ENCODE measurements around the gene OST4.
A peak's percentile ranks its signal among the peaks of the same experiment; 100 is the strongest.

The OST4 gene

DNA sequence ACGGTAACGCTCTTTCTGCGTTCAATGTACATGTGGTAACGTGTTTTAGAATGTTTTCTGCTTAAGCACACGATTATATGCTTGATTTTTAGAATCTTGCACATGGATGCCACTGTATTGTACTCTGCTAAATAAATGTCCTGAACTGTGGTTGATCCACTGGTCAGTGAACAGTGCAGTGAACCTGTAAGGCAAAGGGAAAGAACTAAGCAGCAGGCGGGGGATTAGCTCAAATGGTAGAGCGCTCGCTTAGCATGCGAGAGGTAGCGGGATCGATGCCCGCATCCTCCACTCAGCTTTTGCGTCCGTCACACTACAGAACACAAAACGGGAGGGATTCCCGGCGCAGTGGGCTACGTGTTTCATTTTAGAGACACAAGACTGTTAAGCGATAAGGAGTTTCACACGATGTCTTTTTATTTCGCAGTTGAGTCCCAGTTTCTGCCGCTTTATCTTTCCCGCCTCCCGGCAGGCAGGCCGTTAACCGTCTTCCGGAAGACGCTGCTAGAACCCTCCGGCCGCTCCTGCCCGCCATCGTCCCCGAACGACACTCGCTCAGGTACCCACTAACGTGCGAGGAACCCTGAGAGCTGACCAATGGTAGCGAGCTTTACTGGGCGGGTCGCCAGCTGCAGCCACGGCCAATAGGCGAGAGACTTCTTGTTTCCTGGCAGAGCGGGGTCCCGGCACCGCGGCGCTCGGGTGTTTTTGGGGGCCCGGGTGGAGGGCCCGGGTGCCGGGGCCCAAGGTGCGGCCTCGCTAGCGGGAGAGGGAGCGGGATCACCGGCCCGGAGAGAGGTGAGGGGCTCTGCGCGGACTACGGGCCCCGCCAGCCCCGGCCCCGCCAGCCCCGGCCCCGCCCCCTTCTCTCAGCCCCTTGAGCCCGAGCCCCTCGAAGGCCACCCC lies 20.2 kb downstream of the OST4 start, which contains the start of gene AGBL5:
TSS of gene AGBL5 (plus strand) at position 673 of the 906 bp plus-strand sequence. CDS start 1,291 bp downstream, outside the sequence.
- DNase-seq, result peak; percentile 83 to 97

- DNase-seq, result peak; percentile 94 to 99
These were observed 21.0 kb downstream of the OST4 start for GRCh38 chr2:27050281-27050995.

- peak; percentile 41 to 47 for DNase-seq
These were observed 21.8 kb downstream of the OST4 start for GRCh38 chr2:27049422-27050280.

- no peak for DNase-seq
These were observed 28.3 kb downstream of the OST4 start for GRCh38 chr2:27042985-27043634.

DNA sequence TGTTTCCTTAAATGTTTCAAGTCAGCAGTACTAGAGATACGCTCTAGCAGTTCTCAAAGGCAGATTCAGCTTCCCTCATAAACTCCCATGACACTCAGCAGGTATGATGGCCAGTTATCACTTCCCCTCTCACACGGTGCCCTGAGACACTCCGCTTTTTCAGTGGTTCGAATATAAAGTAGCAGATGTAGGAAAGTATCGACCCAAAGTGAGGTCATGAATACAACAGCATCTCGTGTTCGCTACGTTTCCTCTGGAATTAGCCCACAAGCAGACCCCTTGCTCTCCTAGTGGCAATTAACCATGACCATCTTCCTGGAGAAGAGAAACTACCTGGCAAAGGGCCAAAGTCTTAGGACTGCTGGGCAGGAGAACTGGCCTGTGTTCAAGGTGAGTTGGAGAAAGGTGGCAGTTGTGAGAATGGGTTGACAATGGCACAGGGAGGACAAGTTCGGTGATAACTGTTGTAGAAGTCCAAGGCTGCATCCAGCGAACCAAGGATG lies 29.2 kb downstream of the OST4 start:
- DNase-seq, result no peak

DNA sequence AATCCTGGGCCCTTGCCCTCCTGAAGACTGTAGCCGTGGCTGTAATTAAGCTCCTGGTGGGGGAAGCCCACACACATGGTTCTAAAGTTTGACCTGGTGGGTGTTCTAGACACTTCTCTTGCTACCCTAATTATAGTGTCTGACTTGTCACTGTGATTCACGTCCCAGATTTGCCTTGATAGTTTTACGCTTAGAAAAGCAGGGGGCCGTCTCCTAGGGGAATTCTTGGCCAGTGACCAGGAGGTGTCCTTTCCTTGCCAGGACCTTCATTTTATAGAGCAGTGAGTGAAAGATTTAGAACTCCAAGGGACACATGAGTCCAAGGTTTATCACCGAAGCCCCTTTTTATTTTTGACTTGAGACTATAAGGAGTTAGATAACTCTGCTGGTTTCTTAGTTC lies 29.7 kb downstream of the OST4 start:
- DNase-seq, result no peak

GRCh38 chr2:27040282-27040681 lies 31.2 kb downstream of the OST4 start:
- no peak for DNase-seq

GRCh38 chr2:27039871-27040270 lies 31.6 kb downstream of the OST4 start:
- no peak for DNase-seq

DNA sequence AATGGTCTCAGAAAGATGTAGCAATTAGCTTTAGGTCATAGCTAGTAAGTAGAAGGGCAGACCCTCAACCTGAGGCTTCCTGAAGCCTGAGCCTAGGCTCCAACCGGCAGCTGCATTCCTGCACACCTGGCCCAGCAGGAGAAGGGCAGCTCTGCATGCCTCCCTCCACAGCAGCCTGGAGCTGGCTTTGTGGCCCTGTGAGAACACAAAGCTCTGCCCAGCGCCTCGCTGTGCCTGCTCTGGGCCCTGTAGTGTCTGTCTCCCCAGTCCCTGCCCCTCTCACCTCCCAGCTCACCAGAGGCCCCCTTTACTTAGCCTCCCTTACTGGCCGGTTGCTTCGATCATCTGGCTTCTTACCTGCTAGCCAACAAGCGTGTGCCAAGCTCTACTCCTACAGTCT lies 32.0 kb downstream of the OST4 start:
- DNase-seq, result no peak

DNA sequence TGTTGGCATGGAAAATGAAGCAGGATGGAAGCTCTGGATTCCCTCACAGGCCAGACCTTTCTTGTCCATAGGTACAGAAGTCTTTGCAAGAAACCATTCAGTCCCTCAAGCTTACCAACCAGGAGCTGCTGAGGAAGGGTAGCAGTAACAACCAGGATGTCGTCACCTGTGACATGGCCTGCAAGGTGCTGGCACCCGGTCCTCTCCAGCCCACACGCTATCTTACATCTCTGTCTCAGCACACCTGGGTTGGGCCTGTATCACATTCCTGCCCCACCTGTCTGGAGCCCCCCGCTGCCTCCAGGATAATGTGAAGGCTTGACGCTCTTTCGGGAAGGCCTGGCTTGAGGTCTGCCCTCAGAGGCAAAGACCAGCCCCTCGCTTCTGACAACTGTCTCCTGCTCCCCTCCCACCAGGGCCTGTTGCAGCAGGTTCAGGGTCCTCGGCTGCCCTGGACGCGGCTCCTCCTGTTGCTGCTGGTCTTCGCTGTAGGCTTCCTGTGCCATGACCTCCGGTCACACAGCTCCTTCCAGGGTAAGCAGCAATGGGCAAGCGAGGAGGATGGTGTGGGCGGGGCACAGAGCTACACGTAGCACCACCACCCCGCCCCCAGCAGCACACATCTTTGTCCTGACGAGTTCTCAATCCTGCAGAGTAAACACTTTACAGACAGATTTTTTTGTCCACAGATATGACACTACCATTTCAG lies 32.7 kb downstream of the OST4 start:
- no peak for DNase-seq

- no peak for DNase-seq
These were observed 33.4 kb downstream of the OST4 start for GRCh38 chr2:27038012-27038411.

DNA sequence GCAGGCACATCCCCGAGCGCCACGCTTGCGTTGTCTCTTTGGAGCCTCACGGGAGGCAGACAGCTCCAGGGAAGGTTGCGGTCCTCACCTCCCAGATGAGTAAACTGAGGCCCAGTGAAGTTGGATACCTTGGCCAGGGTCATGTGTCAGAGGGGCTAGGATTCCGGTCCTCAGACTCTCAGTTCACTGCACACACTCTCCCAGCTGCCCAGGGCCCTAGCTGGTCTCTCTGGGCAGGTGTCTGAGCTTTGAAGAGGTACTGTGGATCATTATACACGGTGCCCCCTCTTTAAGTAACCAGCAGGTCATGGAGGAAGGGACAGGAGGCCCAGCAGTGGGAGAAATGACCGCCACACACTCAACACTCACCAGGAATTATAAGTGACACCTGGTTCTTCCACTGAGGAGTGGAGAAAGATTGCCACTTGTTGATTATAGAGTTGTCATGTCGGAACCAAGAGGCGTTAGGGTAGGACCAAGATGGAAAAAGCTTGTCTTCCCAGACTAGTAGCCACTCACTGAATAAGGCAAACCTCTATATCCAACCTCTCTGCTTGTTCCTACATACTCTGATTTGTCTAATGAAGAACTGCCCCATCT lies 38.1 kb downstream of the OST4 start:
- no peak for DNase-seq

GRCh38 chr2:27032495-27033252 lies 38.8 kb downstream of the OST4 start, which contains the start of gene TMEM214:
TSS of gene TMEM214 (plus strand) at chr2:27032965. CDS start at chr2:27033016, 51 bp downstream.
- DNase-seq, result peak; percentile 81 to 90

DNA sequence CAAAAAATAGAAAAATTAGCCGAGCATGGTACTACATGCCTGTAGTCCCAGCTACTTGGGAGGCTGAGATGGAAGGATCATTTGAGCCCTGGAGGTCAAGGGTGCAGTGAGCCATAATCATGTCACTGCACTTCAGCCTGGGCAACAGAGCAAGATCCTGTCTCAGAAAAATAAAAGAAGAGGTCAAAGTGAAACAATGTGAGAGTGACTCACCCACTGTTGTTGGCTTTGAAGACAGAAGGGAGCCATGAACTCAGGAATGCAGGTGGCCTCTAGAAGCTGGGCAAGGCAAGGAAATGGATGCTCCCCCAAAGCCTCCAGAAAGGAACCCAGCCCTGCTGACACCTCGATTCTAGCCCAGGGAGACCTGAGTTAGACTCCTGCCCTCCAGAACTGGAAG lies 42.4 kb downstream of the OST4 start:
- DNase-seq, result no peak

- DNase-seq, result no peak
These were observed 44.2 kb downstream of the OST4 start for GRCh38 chr2:27027211-27027651.

- no peak for DNase-seq
These were observed 45.3 kb downstream of the OST4 start for GRCh38 chr2:27025861-27026851.

DNA sequence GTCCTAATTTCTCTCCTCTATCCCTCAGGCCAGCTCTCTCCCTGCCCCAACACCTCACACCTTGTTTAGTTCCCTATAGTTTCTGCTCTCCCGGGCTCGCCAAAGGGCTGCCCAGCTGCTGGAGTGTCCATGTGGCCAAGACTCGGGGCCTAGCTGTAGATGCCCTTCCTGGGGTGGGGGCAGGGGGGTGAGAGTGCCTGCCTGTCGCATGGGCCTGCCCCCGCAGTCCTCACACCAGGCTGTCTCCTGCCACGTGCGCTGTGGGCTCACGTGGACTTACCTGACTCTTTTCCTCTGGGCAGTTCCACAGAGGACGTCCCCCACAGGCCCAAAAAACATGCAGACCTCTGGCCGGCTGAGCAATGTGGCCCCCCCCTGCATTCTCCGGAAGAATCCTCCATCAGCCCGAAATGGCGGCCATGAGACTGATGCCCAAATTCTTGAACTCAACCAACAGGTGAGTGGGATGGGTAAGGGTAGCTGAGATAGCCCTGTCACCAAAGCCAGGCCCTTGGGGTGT lies 46.1 kb downstream of the OST4 start:
- DNase-seq, result no peak

- DNase-seq, result no peak
These were observed 46.6 kb downstream of the OST4 start for GRCh38 chr2:27024812-27025211.

GRCh38 chr2:27024188-27024587 lies 47.3 kb downstream of the OST4 start:
- DNase-seq, result no peak

Measured in inflammatory macrophage treated with lipopolysaccharide for 1 hour (primary cell).